ENCODE measurements around the gene PITPNM3.
"Not testable (repeated sequence)": the region's sequence is repeated elsewhere in the genome, so short reads cannot be mapped to it uniquely, and the experiment has no call there.

PITPNM3 gene

GRCh38 chr17:6556121-6557039, at the start of gene PITPNM3:
Gene PITPNM3, minus strand, starts transcription at chr17:6556555. Its CDS starts 149 bp downstream, at chr17:6556406.
- DNase-seq (ENCODE audit: low read depth): no peak

- no peak for DNase-seq (ENCODE audit: low read depth)
These were observed 48.8 kb upstream of the PITPNM3 start for GRCh38 chr17:6605142-6605541.

GRCh38 chr17:6603744-6604325, 47.5 kb upstream of the PITPNM3 start:
- no peak for DNase-seq (ENCODE audit: low read depth)

GRCh38 chr17:6602141-6602540, 45.8 kb upstream of the PITPNM3 start:
- no peak for DNase-seq (ENCODE audit: low read depth)

- no peak for DNase-seq (ENCODE audit: low read depth)
These were observed 43.0 kb upstream of the PITPNM3 start for GRCh38 chr17:6599364-6599763.

GRCh38 chr17:6597727-6598126, 41.4 kb upstream of the PITPNM3 start:
- DNase-seq (ENCODE audit: low read depth): no peak

- no peak for DNase-seq (ENCODE audit: low read depth)
These were observed 40.6 kb upstream of the PITPNM3 start for GRCh38 chr17:6596941-6597340.

GRCh38 chr17:6596511-6596910, 40.2 kb upstream of the PITPNM3 start:
- DNase-seq (ENCODE audit: low read depth): no peak

- no peak for DNase-seq (ENCODE audit: low read depth)
These were observed 39.7 kb upstream of the PITPNM3 start for GRCh38 chr17:6596081-6596480.

- not testable (repeated sequence) for DNase-seq (ENCODE audit: low read depth)
These were observed 37.0 kb upstream of the PITPNM3 start for GRCh38 chr17:6593371-6593770.

- DNase-seq (ENCODE audit: low read depth): no peak
These were observed 35.8 kb upstream of the PITPNM3 start for GRCh38 chr17:6592173-6592572.

GRCh38 chr17:6591599-6592158, 35.3 kb upstream of the PITPNM3 start:
- no peak for DNase-seq (ENCODE audit: low read depth)

GRCh38 chr17:6589266-6589946, 33.1 kb upstream of the PITPNM3 start:
- DNase-seq (ENCODE audit: low read depth): no peak

GRCh38 chr17:6588165-6588564, 31.8 kb upstream of the PITPNM3 start:
- no peak for DNase-seq (ENCODE audit: low read depth)

- no peak for DNase-seq (ENCODE audit: low read depth)
These were observed 31.0 kb upstream of the PITPNM3 start for GRCh38 chr17:6587310-6587709.

GRCh38 chr17:6583411-6583810, 27.1 kb upstream of the PITPNM3 start:
- DNase-seq (ENCODE audit: low read depth): no peak

- no peak for DNase-seq (ENCODE audit: low read depth)
These were observed 24.3 kb upstream of the PITPNM3 start for GRCh38 chr17:6580625-6581024.

- DNase-seq (ENCODE audit: low read depth): no peak
These were observed 22.1 kb upstream of the PITPNM3 start for GRCh38 chr17:6578491-6578890.

GRCh38 chr17:6577686-6578263, 21.4 kb upstream of the PITPNM3 start:
- DNase-seq (ENCODE audit: low read depth): no peak

GRCh38 chr17:6576038-6576785, 19.9 kb upstream of the PITPNM3 start:
- DNase-seq (ENCODE audit: low read depth): no peak

- DNase-seq (ENCODE audit: low read depth): no peak
These were observed 19.2 kb upstream of the PITPNM3 start for GRCh38 chr17:6575596-6575988.
